ENCODE data around the gene NHLH1.

Gene NHLH1

GRCh38 chr1:160413716-160414115, 46.8 kb downstream of the NHLH1 start:
- DNase-seq, result no peak

DNA sequence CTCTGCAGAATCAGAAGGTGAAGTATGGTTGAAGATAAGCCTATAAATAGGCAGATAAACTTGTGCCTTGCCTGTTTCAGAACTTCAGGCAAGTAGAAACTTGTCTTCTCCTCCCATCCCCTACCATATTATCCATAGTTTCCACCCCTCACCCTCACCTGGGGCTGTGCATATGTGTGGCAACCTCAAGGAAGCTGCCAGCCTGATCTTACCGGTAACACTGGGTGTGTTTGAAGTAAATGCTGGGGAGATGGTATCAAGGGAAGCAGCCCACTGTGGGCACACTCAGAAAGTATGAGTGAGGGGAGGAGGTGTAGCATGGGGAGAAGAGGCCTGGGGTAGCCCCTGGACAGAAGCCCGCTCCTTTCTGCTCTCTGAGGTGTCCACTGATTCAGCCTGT, 48.0 kb downstream of the NHLH1 start:
- DNase-seq, result no peak

GRCh38 chr1:160415696-160416290, 48.9 kb downstream of the NHLH1 start:
- no peak for DNase-seq

DNA sequence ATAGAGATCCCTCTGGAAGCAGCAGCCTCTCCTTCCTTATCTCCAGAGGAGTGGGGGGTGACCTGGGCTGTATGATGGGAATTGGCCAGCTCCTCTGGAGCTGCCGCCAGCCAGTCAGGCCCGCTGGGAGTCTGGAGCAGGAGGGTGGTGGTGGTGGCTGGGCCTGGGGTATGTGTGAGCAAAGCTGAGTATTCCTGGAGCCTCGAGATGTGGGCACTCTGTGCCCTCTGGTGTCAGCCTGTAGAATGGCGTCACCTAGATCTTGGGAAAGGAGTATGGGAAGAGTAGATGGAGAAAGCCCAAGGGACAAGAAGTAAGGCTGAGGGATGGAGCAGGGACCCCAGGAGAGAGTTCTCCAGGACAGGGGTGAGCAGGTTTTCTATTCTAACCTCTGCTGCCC, 49.5 kb downstream of the NHLH1 start:
- no peak for DNase-seq

- DNase-seq, result no peak
Observed at GRCh38 chr1:160418483-160418882, 51.6 kb downstream of the NHLH1 start.

- DNase-seq, result no peak
Observed at GRCh38 chr1:160419150-160419837, 52.4 kb downstream of the NHLH1 start.

DNA sequence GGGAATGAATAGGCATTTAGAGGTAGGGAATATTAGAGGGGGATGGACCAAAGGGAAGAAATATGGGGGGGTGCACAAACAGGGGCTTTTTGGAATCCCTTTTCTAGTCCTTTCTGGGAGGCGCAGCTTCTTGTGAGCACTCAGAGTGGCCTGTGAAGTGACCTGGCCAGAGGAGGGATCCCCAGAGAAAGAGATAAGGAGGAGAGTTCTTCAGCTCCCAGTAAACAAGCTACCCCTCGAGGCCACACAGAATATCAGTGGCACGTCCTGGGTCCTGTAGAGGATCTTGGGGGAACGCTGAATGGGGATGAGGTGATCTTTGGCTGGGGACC, 52.9 kb downstream of the NHLH1 start:
- DNase-seq, result no peak

DNA sequence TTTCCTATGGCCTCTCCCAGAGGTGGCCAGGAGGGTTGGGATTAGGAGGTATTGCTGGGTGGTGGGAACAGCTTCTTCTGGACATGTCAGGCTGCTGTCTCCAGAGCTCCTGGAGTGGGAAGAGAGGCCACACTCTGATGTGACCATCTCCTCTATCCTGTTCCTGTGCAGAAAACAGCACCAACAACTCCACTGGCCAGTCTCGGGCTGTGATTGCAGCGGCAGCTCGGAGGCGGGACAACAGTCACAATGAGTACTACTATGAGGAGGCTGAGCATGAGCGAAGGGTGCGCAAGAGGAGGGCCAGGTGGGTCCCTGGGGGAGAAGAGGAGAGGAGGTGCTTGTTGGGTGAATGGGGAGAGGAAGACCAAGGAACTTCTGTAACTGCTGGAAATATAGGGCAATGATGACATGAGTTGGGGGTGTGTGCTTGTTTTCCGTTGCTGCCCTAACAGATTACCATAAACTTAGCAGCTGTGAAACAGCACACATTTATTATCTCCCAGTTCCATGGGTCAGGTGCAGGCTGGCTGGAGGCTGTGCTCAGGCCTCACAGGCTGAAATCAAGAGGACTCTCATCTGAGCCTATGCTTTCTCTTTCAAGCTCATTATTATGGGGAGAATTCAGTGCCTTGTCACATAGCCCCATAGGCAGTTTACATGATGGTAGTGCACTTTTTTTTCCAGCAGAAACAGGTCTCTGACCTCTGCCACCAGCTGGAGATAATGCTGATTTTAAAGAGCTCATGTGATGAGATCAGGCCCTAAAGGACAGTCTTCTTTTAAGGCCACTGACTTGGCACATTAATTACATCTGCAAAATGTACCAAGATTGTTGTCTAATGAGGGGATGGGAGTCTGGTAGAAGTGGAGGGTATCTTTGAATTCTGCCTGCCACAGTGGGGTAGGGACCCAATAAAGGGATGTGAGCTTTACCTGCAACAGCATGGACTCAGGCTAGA, 54.3 kb downstream of the NHLH1 start:
- DNase-seq, result no peak

DNA sequence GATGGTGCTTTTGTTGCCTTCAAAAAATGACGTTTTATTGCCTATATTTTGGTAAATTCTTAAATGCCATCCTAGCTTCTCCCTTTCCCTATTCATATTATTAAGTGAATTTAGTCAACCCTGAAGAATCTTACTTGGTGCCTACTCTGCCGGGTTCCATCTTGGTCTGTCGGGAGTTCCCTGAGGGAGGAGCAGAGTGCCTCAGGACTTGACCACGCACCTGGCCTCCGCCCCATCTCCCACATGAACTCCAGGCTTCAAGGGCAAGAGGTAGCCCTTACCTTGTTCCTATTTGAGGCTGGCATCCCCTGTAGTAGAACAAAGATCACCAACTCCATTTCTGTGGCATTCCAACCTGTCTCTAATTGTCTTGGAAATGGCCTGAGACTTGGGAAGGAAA, 55.0 kb downstream of the NHLH1 start:
- no peak for DNase-seq

Measured in activated gamma-delta T cell (primary cell).